ENCODE data around the gene RNU6-9. TPM values are rescaled to one million over a fixed set of nuclear protein-coding genes. Genes with fewer than 3 reads are reported as not detected.

Gene RNU6-9
- total RNA-seq, 1 donor from 2014 or later: not detected

DNA sequence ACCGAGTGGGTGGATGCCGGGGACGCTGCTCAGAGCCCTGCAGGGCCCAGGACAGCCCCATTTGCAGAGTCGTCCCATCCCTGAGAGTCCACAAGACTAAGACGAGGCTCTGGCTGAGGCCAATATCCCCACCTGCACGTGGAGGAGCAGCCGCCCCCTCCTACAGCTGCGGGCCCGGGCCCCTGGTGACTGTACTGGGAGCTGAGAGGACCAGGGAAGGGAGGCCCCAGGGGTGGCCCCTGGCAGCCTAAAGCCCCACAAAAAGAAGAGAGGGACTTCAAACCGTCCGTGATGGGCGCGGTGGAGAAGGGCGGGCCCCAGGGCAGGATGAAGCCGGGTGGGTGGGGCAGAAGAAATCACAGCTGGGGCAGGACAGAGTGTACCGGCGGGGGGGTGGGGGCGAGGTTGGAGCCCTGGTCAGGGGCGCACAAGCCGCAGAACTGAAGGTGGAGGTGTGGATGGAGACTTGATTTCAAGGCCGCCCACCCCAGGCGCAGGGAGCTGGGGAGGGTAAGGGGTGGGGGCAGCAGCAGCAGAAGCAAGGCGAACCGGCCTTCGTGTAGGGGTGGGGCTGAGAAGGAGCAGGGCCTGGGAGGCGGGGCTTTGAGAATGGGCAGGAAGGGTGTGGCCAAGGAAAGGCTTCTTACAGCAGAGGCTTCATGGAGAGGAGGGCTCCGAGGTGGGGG lies 20.9 kb upstream of the RNU6-9 start:
- peak overlapping the region; percentile 36 for H3K27ac Mint-ChIP-seq (ENCODE audit: unreplicated experiment)
- no peaks in the 10 kb centered on the region for H3K9me3 Mint-ChIP-seq (ENCODE audit: low read depth)

GRCh38 chr19:873084-873483 lies 20.2 kb upstream of the RNU6-9 start:
- H3K27ac Mint-ChIP-seq (ENCODE audit: unreplicated experiment): no peak overlapping the region
- no peaks in the 10 kb centered on the region for H3K9me3 Mint-ChIP-seq (ENCODE audit: low read depth)
- DNase-seq (ENCODE audit: low spot score): no peak
- H3K4me1 Mint-ChIP-seq (ENCODE audit: low read depth): peaks cover 35% of the 10 kb centered on the region
- H3K27me3 Mint-ChIP-seq (ENCODE audit: low read depth): no peaks in the 10 kb centered on the region
- peaks cover 7% of the 10 kb centered on the region for H3K36me3 Mint-ChIP-seq (ENCODE audit: low read depth)
- TF ChIP-seq, protein P1, sequence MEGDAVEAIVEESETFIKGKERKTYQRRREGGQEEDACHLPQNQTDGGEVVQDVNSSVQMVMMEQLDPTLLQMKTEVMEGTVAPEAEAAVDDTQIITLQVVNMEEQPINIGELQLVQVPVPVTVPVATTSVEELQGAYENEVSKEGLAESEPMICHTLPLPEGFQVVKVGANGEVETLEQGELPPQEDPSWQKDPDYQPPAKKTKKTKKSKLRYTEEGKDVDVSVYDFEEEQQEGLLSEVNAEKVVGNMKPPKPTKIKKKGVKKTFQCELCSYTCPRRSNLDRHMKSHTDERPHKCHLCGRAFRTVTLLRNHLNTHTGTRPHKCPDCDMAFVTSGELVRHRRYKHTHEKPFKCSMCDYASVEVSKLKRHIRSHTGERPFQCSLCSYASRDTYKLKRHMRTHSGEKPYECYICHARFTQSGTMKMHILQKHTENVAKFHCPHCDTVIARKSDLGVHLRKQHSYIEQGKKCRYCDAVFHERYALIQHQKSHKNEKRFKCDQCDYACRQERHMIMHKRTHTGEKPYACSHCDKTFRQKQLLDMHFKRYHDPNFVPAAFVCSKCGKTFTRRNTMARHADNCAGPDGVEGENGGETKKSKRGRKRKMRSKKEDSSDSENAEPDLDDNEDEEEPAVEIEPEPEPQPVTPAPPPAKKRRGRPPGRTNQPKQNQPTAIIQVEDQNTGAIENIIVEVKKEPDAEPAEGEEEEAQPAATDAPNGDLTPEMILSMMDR (IDR thresholded peaks at IDR 0.05): no peak
- no peak overlapping the region for H3K4me3 Mint-ChIP-seq (ENCODE audit: unreplicated experiment)

More for the DNA sequence above, 20.9 kb upstream of the RNU6-9 start:
- no peaks in the 10 kb centered on the region for H3K27me3 Mint-ChIP-seq (ENCODE audit: low read depth)
- no peak overlapping the region for H3K4me3 Mint-ChIP-seq (ENCODE audit: unreplicated experiment)
- DNase-seq (ENCODE audit: low spot score): no peak
- H3K36me3 Mint-ChIP-seq (ENCODE audit: low read depth): peaks cover 10% of the 10 kb centered on the region
- H3K4me1 Mint-ChIP-seq (ENCODE audit: low read depth): peaks cover 40% of the 10 kb centered on the region
- TF ChIP-seq, protein P1 (IDR thresholded peaks at IDR 0.05): no peak

DNA sequence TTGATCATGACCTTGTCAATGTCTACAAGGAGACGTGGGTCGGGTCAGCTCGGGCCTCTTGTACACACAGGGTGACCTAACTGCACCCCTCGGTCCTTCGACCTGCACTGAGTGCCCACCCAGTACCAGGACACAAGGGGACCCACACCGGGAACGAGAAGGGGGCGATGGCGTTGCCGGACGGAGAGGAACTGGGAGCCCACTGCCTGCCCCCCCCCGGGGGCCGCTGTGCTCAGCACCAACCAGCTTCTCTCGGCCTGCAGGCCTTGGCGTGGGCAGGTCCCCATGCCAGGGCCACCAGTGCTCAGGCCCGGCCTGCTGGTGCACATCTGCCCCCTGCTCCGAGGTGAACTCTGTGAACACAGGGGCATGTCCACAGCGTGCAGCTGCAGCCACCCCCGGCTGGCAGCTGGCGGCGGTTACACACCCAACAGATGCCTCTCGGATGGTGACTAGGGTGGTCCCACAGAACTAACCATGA lies 19.7 kb upstream of the RNU6-9 start:
- Mint-ChIP-seq H3K4me3 (ENCODE audit: unreplicated experiment) (no peak overlapping the region), H3K27me3 (ENCODE audit: low read depth) (no peaks in the 10 kb centered on the region), H3K27ac (ENCODE audit: unreplicated experiment) (no peak overlapping the region), H3K36me3 (ENCODE audit: low read depth) (peaks cover 7% of the 10 kb centered on the region), H3K9me3 (ENCODE audit: low read depth) (no peaks in the 10 kb centered on the region), H3K4me1 (ENCODE audit: low read depth) (peaks cover 32% of the 10 kb centered on the region)
- TF ChIP-seq, protein P1 (IDR thresholded peaks at IDR 0.05): no peak
- DNase-seq (ENCODE audit: low spot score): peak; percentile 93

DNA sequence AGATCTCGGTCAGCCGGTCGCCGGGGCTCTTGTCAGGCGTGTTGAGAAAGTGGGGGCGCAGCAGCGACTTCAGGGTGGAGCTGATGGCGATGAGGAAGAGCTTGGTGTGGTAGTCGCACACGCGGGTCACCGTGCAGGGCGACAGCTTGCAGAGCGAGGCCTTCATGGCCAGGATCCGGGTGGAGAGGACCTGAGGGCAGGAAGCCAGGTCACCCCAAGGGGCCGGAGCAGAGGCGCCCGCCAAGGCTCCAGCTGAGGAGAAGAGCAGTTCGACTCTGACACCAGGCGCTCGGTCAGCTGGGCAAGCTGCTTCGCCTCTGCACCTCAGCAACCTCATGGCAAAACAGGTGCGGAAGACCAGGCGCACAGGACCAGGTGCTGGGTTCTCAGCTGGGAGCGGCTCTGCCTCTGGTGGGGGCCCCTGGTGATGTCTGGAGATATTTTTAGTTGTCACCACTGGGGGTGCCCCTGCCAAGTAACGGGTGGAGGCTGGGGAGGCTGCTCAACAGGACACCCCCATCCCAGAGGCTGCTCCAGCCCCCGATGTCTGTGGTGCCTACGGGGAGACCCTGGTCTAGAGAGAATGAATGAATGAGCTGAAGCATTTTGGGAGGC lies 17.9 kb upstream of the RNU6-9 start:
- Mint-ChIP-seq H3K27me3 (ENCODE audit: low read depth) (no peaks in the 10 kb centered on the region), H3K27ac (ENCODE audit: unreplicated experiment) (no peak overlapping the region)

GRCh38 chr19:876089-876488 lies 17.2 kb upstream of the RNU6-9 start:
- no peak for DNase-seq (ENCODE audit: low spot score)
- TF ChIP-seq, protein P1 (IDR thresholded peaks at IDR 0.05): no peak
- no peaks in the 10 kb centered on the region for H3K27me3 Mint-ChIP-seq (ENCODE audit: low read depth)
- no peak overlapping the region for H3K4me3 Mint-ChIP-seq (ENCODE audit: unreplicated experiment)
- no peaks in the 10 kb centered on the region for H3K9me3 Mint-ChIP-seq (ENCODE audit: low read depth)
- peaks cover 10% of the 10 kb centered on the region for H3K36me3 Mint-ChIP-seq (ENCODE audit: low read depth)
- no peak overlapping the region for H3K27ac Mint-ChIP-seq (ENCODE audit: unreplicated experiment)
- H3K4me1 Mint-ChIP-seq (ENCODE audit: low read depth): peaks cover 11% of the 10 kb centered on the region

More for the DNA sequence above, 17.9 kb upstream of the RNU6-9 start:
- Mint-ChIP-seq H3K4me3 (ENCODE audit: unreplicated experiment) (no peak overlapping the region), H3K36me3 (ENCODE audit: low read depth) (peaks cover 8% of the 10 kb centered on the region), H3K4me1 (ENCODE audit: low read depth) (peaks cover 16% of the 10 kb centered on the region), H3K9me3 (ENCODE audit: low read depth) (no peaks in the 10 kb centered on the region)
- TF ChIP-seq, protein P1 (IDR thresholded peaks at IDR 0.05): no peak
- DNase-seq (ENCODE audit: low spot score): no peak
